ENCODE results near the gene TPPP3.

Gene TPPP3

GRCh38 chr16:67389911-67390815, 3.1 kb downstream of the TPPP3 start:
- no peak for DNase-seq (ENCODE audit: low read depth)

GRCh38 chr16:67388591-67388990, 4.7 kb downstream of the TPPP3 start:
- no peak for DNase-seq (ENCODE audit: low read depth)
- H3K4me3 ChIP-seq (ENCODE audit: low read depth, low read length), result no peak overlapping the region
- no peak for TF ChIP-seq CTCF (IDR thresholded peaks at IDR 0.05; ENCODE audit: control insufficient read depth, extremely low read depth, insufficient read depth)

More at GRCh38 chr16:67389911-67390815, 3.1 kb downstream of the TPPP3 start:
- TF ChIP-seq CTCF (IDR thresholded peaks at IDR 0.05; ENCODE audit: control insufficient read depth, extremely low read depth, insufficient read depth), result no peak
- H3K4me3 ChIP-seq (ENCODE audit: low read depth, low read length), result no peak overlapping the region

- DNase-seq (ENCODE audit: low read depth), result no peak
- TF ChIP-seq CTCF (IDR thresholded peaks at IDR 0.05; ENCODE audit: control insufficient read depth, extremely low read depth, insufficient read depth), result no peak
- H3K4me3 ChIP-seq (ENCODE audit: low read depth, low read length), result no peak overlapping the region
Observed at GRCh38 chr16:67388191-67388590, 5.1 kb downstream of the TPPP3 start.

GRCh38 chr16:67387479-67388079, 5.7 kb downstream of the TPPP3 start:
- DNase-seq (ENCODE audit: low read depth), result no peak
- H3K4me3 ChIP-seq (ENCODE audit: low read depth, low read length), result no peak overlapping the region
- no peak for TF ChIP-seq CTCF (IDR thresholded peaks at IDR 0.05; ENCODE audit: control insufficient read depth, extremely low read depth, insufficient read depth)

GRCh38 chr16:67386861-67387455, 6.3 kb downstream of the TPPP3 start:
- DNase-seq (ENCODE audit: low read depth), result no peak

More at GRCh38 chr16:67386861-67387455, 6.3 kb downstream of the TPPP3 start:
- no peak for TF ChIP-seq CTCF (IDR thresholded peaks at IDR 0.05; ENCODE audit: control insufficient read depth, extremely low read depth, insufficient read depth)
- H3K4me3 ChIP-seq (ENCODE audit: low read depth, low read length), result no peak overlapping the region

Data from LNCaP clone FGC (cell line).